BE2C (cell line): ENCODE measurements around the gene SLC47A2.

Experiments used
- DNase-seq: peaks from one replicate; pipeline ENCODE4 v3.0.0-alpha.2; 2020
- H3K27me3 ChIP-seq: fragments of 250-450 bp; sonication (Bioruptor Pico); 2 replicates; pipeline ENCODE4 v1.5.1; 2020; ENCODE audit warnings: mild to moderate bottlenecking
- H3K36me3 ChIP-seq: fragments of 250-450 bp; sonication (Bioruptor Pico); 2 replicates; pipeline ENCODE4 v1.5.1; 2020; ENCODE audit warnings: mild to moderate bottlenecking
- H3K4me1 ChIP-seq: fragments of 250-450 bp; sonication (Bioruptor Pico); 2 replicates; pipeline ENCODE4 v1.5.1; 2020
- H3K4me3 ChIP-seq: 2 replicates; pipeline ENCODE4 v1.5.1; 2011; ENCODE audit warnings: low read depth, low read length
- H3K9me3 ChIP-seq: fragments of 250-450 bp; sonication (Bioruptor Pico); 2 replicates; pipeline ENCODE4 v1.5.1; 2020
- CTCF ChIP-seq: IDR thresholded peaks from 2 replicates; pipeline ENCODE4 v1.5.1; 2012; ENCODE audit warnings: mild to moderate bottlenecking, low read depth, low read length

Gene SLC47A2

GRCh38 chr17:19719355-19720209 lies 3.2 kb upstream of the SLC47A2 start:
- H3K9me3 ChIP-seq, result no peaks in the 10 kb centered on the region
- no peaks in the 10 kb centered on the region for H3K36me3 ChIP-seq
- TF ChIP-seq CTCF, result no peak
- no peak for DNase-seq
- H3K27me3 ChIP-seq, result no peaks in the 10 kb centered on the region
- no peaks in the 10 kb centered on the region for H3K4me1 ChIP-seq
- H3K4me3 ChIP-seq, result no peak overlapping the region

GRCh38 chr17:19718613-19719354 lies 2.4 kb upstream of the SLC47A2 start:
- no peak for DNase-seq
- H3K4me3 ChIP-seq, result no peak overlapping the region

GRCh38 chr17:19718041-19718612 lies 1.7 kb upstream of the SLC47A2 start:
- Histone ChIP-seq H3K36me3 (no peaks in the 10 kb centered on the region), H3K9me3 (no peaks in the 10 kb centered on the region), H3K4me3 (no peak overlapping the region), H3K4me1 (no peaks in the 10 kb centered on the region), H3K27me3 (no peaks in the 10 kb centered on the region)
- TF ChIP-seq CTCF, result no peak
- no peak for DNase-seq

More at GRCh38 chr17:19718613-19719354, 2.4 kb upstream of the SLC47A2 start:
- no peaks in the 10 kb centered on the region for H3K4me1 ChIP-seq
- no peaks in the 10 kb centered on the region for H3K36me3 ChIP-seq
- 0 out of 2 replicates have a peak, but pooled peaks have one; percentile 4 for TF ChIP-seq CTCF
- H3K27me3 ChIP-seq, result no peaks in the 10 kb centered on the region
- no peaks in the 10 kb centered on the region for H3K9me3 ChIP-seq

GRCh38 chr17:19717411-19717908 lies 1.1 kb upstream of the SLC47A2 start:
- Histone ChIP-seq H3K9me3 (no peaks in the 10 kb centered on the region), H3K36me3 (no peaks in the 10 kb centered on the region), H3K4me1 (no peaks in the 10 kb centered on the region), H3K27me3 (no peaks in the 10 kb centered on the region), H3K4me3 (no peak overlapping the region)
- no peak for TF ChIP-seq CTCF
- no peak for DNase-seq

- TF ChIP-seq CTCF, result no peak
- H3K4me1 ChIP-seq, result no peaks in the 10 kb centered on the region
Measured at GRCh38 chr17:19717031-19717360, 612 bp upstream of the SLC47A2 start.

More at GRCh38 chr17:19717031-19717360, 612 bp upstream of the SLC47A2 start:
- Histone ChIP-seq H3K9me3 (no peaks in the 10 kb centered on the region), H3K4me3 (no peak overlapping the region), H3K36me3 (no peaks in the 10 kb centered on the region), H3K27me3 (no peaks in the 10 kb centered on the region)
- DNase-seq, result no peak
